Activated CD8-positive, alpha-beta memory T cell treated with anti-CD3 and anti-CD28 coated beads, Interleukin-2, amount 10 ng/mL, durations not matched to agents 7 days and 5 days (primary cell): ENCODE data around the gene MRPL11. TPM values are rescaled to one million over a fixed set of nuclear protein-coding genes. Genes with fewer than 3 reads are reported as not detected.
"Not testable (repeated sequence)": the region's sequence is repeated elsewhere in the genome, so short reads cannot be mapped to it uniquely, and the experiment has no call there.

ENCODE experiments used
- ATAC-seq: fragments of 150-1000 bp; cut with Tn5 transposase; one replicate; pipeline ENCODE4 v1.10.0; 2021; ENCODE audit warnings: moderate library complexity
- CTCF ChIA-PET: fragments of 350-600 bp; sonication (Branson Sonifier 250); formaldehyde crosslinking; loops from one replicate; lab custom pipeline; 2021; ENCODE audit warnings: antibody characterized with exemption; lab: Charles Lee
- DNase-seq: peaks from one replicate; pipeline ENCODE4 v3.0.0-alpha.2; 2020
- H3K27ac Mint-ChIP-seq: one replicate; pipeline ENCODE4 v1.8.0; 2021; ENCODE audit warnings: mild to moderate bottlenecking, mixed read lengths
- H3K27me3 Mint-ChIP-seq: one replicate; pipeline ENCODE4 v1.8.0; 2021; ENCODE audit warnings: mixed read lengths
- H3K36me3 Mint-ChIP-seq: one replicate; pipeline ENCODE4 v1.8.0; 2021; ENCODE audit warnings: mild to moderate bottlenecking, mixed read lengths
- H3K4me1 Mint-ChIP-seq: one replicate; pipeline ENCODE4 v1.8.0; 2021; ENCODE audit warnings: mixed read lengths
- H3K4me3 Mint-ChIP-seq: one replicate; pipeline ENCODE4 v1.8.0; 2021; ENCODE audit warnings: mild to moderate bottlenecking, moderate library complexity, mixed read lengths
- H3K9me3 Mint-ChIP-seq: one replicate; pipeline ENCODE4 v1.8.0; 2022; ENCODE audit warnings: low read depth, mixed read lengths
- total RNA-seq, 2 experiments: library from RNA; stranded (reverse); gene quantifications; one replicate each; pipeline ENCODE4 v1.2.3, GENCODE V29; 2021

The MRPL11 gene
- total RNA-seq, 2 experiments from 2014 or later = 75.5 to 91.3 TPM

- CTCF ChIA-PET = interaction anchor here (1.7 to 4.4 kb wide), 5 partner anchors 15 to 238 kb away, joined by 5 to 46 read pairs (median 23); partner anchors contain the start of genes DPP3, NPAS4 and RBM4B
- not testable (repeated sequence) for H3K27me3 Mint-ChIP-seq, H3K4me3 Mint-ChIP-seq, H3K9me3 Mint-ChIP-seq, ATAC-seq, H3K27ac Mint-ChIP-seq, H3K36me3 Mint-ChIP-seq, DNase-seq
- H3K4me1 Mint-ChIP-seq = peaks cover 21% of the 10 kb centered on the region
Observed at GRCh38 chr11:66440101-66440939, 1.7 kb upstream of the MRPL11 start.

- peaks cover 7% of the 10 kb centered on the region for H3K36me3 Mint-ChIP-seq
- CTCF ChIA-PET = interaction anchor here (0.6 to 4.4 kb wide), 27 partner anchors 9 to 240 kb away, joined by 3 to 46 read pairs (median 6); partner anchors contain the start of genes ACTN3, CD248, DPP3 and NPAS4
- ATAC-seq (no peak), DNase-seq (no peak)
- no peaks in the 10 kb centered on the region for H3K27me3 Mint-ChIP-seq
- H3K9me3 Mint-ChIP-seq = no peaks in the 10 kb centered on the region
- peak overlapping the region; percentile 92 for H3K4me3 Mint-ChIP-seq
- H3K27ac Mint-ChIP-seq = peak overlapping the region; percentile 92
- H3K4me1 Mint-ChIP-seq = peaks cover 21% of the 10 kb centered on the region
Observed at GRCh38 chr11:66437979-66438503, 607 bp downstream of the MRPL11 start.

DNA sequence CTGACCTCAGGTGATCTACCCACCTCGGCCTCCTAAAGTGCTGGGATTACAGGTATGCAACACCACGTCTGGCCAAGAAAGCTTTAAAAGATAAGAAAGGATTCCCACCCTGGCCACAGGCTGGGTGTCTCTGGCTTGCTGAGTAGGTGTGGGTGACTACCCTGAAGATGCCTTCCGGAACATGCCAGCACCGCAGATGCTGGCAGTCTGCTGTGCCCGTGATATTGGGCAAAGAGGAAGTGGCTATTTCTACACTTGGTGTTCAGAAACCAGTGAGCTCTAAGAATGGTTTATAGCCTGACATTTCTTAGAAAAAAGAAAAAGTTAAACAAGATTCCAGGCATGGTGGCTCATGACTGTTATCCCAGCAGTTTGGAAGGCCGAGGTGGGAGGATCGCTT lies 6.1 kb downstream of the MRPL11 start:
- no peak for ATAC-seq
- Mint-ChIP-seq H3K27me3 (no peaks in the 10 kb centered on the region), H3K36me3 (peaks cover 9% of the 10 kb centered on the region), H3K4me1 (peaks cover 9% of the 10 kb centered on the region), H3K9me3 (no peaks in the 10 kb centered on the region), H3K27ac (no peak overlapping the region), H3K4me3 (no peak overlapping the region)
- CTCF ChIA-PET = interaction anchor here (1.5 to 1.8 kb wide), 3 partner anchors 11 to 46 kb away, joined by 3 to 5 read pairs (median 4); partner anchors contain the start of gene NPAS4
- DNase-seq = no peak

GRCh38 chr11:66431871-66432329 lies 6.7 kb downstream of the MRPL11 start:
- not testable (repeated sequence) for H3K27ac Mint-ChIP-seq, H3K36me3 Mint-ChIP-seq, H3K4me1 Mint-ChIP-seq, H3K9me3 Mint-ChIP-seq, H3K27me3 Mint-ChIP-seq, ATAC-seq, H3K4me3 Mint-ChIP-seq, DNase-seq
- CTCF ChIA-PET = interaction anchor here (1.5 to 1.7 kb wide), 2 partner anchors 23 to 46 kb away, joined by 3 to 5 read pairs; no protein-coding TSS in a partner anchor

DNA sequence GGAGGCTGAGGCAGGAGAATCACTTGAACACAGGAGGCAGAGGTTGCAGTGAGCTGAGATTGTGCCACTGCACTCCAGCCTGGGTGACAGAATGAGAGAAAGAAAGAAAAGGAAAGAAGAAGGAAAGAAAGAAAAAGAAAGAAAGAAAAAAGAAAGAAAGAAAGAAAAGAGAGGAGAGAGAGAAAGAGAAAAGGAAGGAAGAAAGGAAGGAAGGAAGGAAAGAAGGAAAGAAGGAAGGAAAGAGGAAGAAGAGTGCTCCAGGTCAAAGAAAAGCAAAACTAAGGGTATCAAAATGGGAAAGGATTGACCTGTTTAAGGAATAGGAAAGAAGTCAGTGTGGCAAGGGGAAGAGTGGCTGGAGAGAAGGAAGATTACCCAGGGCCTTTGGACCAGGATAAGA lies 7.4 kb downstream of the MRPL11 start:
- not testable (repeated sequence) for H3K27ac Mint-ChIP-seq, H3K27me3 Mint-ChIP-seq, H3K36me3 Mint-ChIP-seq, H3K4me1 Mint-ChIP-seq, H3K9me3 Mint-ChIP-seq, H3K4me3 Mint-ChIP-seq, DNase-seq, ATAC-seq
- CTCF ChIA-PET = interaction anchor here (1.0 to 5.0 kb wide), 3 partner anchors 23 to 247 kb away, joined by 3 to 37 read pairs (median 6); partner anchors contain the start of gene RBM4B

DNA sequence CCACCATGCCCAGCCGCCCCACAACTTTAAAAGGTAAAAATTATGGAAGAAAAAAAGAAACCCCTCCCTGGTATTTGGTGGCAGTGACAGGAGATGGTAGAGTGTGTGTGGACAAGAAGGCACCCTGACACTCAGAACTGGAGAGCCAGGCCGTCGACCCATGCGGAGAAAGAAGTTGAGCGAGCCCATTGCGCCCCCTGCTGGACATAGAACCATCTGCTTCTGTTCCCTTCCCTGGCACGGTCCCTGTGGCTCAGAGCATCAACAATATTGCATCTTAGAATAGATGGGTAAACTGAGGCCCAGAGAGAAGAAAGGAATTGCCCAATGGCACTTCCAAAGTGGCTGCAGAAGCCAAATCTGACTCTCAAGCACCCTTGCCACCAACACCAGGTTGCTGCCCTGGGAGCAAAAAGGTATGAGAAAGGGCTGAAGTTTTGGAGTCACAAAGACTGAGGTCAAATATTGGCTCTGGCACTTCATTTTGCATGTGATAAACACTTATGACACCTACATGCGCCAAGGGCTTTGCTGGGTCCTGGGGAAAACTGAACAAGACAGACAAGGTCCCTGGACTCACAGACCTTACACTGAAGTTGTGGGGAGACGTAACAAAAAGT lies 8.6 kb downstream of the MRPL11 start:
- CTCF ChIA-PET = interaction anchor here (0.7 to 5.0 kb wide), 13 partner anchors 9 to 1750 kb away, joined by 3 to 37 read pairs (median 5); partner anchors contain the start of genes DPP3, MRPL11, NPAS4 and RBM4B

DNA sequence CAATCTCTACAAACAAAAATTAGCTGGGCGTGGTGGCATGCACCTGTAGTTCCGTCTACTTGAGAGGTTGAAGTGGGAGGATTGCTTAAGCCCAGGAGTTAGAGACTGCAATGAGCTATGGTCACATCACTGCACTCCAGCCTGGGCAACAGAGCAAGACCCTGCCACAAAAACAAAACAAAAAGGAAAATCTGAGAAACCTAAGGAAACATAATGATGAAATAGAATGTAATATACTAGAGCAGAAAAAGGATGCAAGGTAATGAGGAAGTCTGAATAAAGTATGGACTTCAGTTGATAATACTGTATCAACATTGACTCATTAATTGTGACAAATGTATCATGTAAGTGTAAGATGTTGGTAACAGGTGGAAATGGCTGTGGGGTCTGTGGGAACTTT lies 9.7 kb downstream of the MRPL11 start:
- ATAC-seq = no peak
- no peaks in the 10 kb centered on the region for H3K9me3 Mint-ChIP-seq
- peaks cover 2% of the 10 kb centered on the region for H3K36me3 Mint-ChIP-seq
- no peak overlapping the region for H3K27ac Mint-ChIP-seq
- H3K4me3 Mint-ChIP-seq = no peak overlapping the region
- no peak for DNase-seq
- CTCF ChIA-PET = interaction anchor here (1.4 to 5.0 kb wide), 4 partner anchors 10 to 249 kb away, joined by 4 to 37 read pairs (median 15); partner anchors contain the start of genes MRPL11 and RBM4B
- no peaks in the 10 kb centered on the region for H3K4me1 Mint-ChIP-seq
- no peaks in the 10 kb centered on the region for H3K27me3 Mint-ChIP-seq

More for the DNA sequence above, 8.6 kb downstream of the MRPL11 start:
- Mint-ChIP-seq H3K27ac (no peak overlapping the region), H3K36me3 (peaks cover 2% of the 10 kb centered on the region), H3K4me1 (no peaks in the 10 kb centered on the region), H3K9me3 (no peaks in the 10 kb centered on the region), H3K27me3 (no peaks in the 10 kb centered on the region), H3K4me3 (no peak overlapping the region)
- ATAC-seq (peak; percentile 95), DNase-seq (peak; percentile 82)

DNA sequence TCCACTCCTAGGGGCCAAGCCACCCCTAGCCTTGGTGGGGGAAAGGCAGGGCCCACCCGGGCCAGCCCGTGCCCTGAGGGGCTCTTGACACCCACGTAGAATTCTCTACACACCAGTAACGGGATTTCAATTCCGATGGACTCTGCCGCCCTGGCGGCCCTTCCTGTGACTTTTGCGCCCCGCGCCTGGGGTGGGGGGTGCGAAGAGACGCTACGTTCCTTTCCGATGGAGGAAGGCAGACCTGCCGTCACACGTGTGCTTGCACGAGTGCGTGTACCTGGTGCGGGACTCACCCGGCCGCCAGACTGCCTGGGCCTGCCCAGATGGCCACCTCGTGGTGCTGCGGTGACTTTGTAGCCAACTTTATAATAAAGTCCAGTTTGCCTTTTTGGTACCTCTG lies 12.3 kb downstream of the MRPL11 start:
- DNase-seq = no peak
- no peak overlapping the region for H3K4me3 Mint-ChIP-seq
- H3K9me3 Mint-ChIP-seq = no peaks in the 10 kb centered on the region
- H3K36me3 Mint-ChIP-seq = no peaks in the 10 kb centered on the region
- no peak for ATAC-seq
- no peaks in the 10 kb centered on the region for H3K4me1 Mint-ChIP-seq
- CTCF ChIA-PET = interaction anchor here (5.0 kb wide), 1 partner anchor 18 kb away, joined by 37 read pairs; no protein-coding TSS in a partner anchor
- no peak overlapping the region for H3K27ac Mint-ChIP-seq
- H3K27me3 Mint-ChIP-seq = peaks cover 4% of the 10 kb centered on the region

GRCh38 chr11:66421492-66422205 lies 17.0 kb downstream of the MRPL11 start:
- Mint-ChIP-seq H3K9me3 (peaks cover 3% of the 10 kb centered on the region), H3K4me3 (no peak overlapping the region), H3K4me1 (peaks cover 14% of the 10 kb centered on the region), H3K27ac (no peak overlapping the region), H3K27me3 (peaks cover 35% of the 10 kb centered on the region), H3K36me3 (no peaks in the 10 kb centered on the region)
- CTCF ChIA-PET = interaction anchor here (0.7 to 3.0 kb wide), 15 partner anchors 8 to 256 kb away, joined by 3 to 35 read pairs (median 4); partner anchors contain the start of genes DPP3, MRPL11, PELI3 and RBM4B
- DNase-seq (peak; percentile 91), ATAC-seq (peak; percentile 79)

GRCh38 chr11:66420671-66421476 lies 17.8 kb downstream of the MRPL11 start, which contains the start of gene NPAS4:
TSS of gene NPAS4 (plus strand) at chr11:66421035. CDS start at chr11:66421180, 145 bp downstream.
- Mint-ChIP-seq H3K4me3 (no peak within 1 kb of the TSS), H3K4me1 (peaks cover 14% of the 10 kb centered on the region), H3K36me3 (no peaks in the 10 kb centered on the region), H3K27ac (no peak within 1 kb of the TSS), H3K9me3 (peaks cover 3% of the 10 kb centered on the region), H3K27me3 (peaks cover 42% of the 10 kb centered on the region)
- ATAC-seq (no peak), DNase-seq (no peak)
- CTCF ChIA-PET = interaction anchor here (0.7 to 3.0 kb wide), 15 partner anchors 9 to 257 kb away, joined by 3 to 35 read pairs (median 4); partner anchors contain the start of genes DPP3, MRPL11, PELI3 and RBM4B

DNA sequence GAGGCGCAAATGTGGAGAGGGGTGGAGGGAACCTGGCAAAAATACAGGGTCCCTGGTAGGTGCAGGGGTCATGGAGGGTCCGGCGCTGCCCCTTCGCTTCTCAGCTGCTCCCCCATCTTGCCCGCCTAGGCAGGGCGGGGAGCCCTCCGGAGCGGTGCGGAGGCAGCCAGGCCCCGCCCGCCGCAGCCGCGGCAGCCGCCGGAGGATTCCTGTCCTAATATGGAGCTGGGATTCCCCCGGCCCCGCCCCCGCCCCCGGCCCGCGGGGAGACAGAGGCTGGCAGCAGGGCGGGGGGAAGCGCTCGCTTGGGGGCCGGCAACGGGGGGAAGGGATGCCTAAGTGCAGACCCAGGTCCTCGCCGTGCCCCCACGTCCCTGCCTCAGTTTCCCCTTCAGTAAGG lies 18.8 kb downstream of the MRPL11 start:
- CTCF ChIA-PET = interaction anchor here (1.1 to 3.3 kb wide), 3 partner anchors 11 to 34 kb away, joined by 3 to 35 read pairs (median 28); no protein-coding TSS in a partner anchor
- peaks cover 14% of the 10 kb centered on the region for H3K4me1 Mint-ChIP-seq
- peaks cover 52% of the 10 kb centered on the region for H3K27me3 Mint-ChIP-seq
- no peak overlapping the region for H3K4me3 Mint-ChIP-seq
- H3K9me3 Mint-ChIP-seq = peaks cover 3% of the 10 kb centered on the region
- H3K27ac Mint-ChIP-seq = no peak overlapping the region
- DNase-seq (no peak), ATAC-seq (no peak)
- H3K36me3 Mint-ChIP-seq = no peaks in the 10 kb centered on the region
